Stimulated activated CD4-positive, alpha-beta T cell treated with anti-CD3 and anti-CD28 coated beads, Interleukin-1b, Interleukin-23, amount 100 ng/mL, for 1 hour (primary cell): ENCODE results near the gene KIR2DL4.
"Not testable (repeated sequence)": the region's sequence is repeated elsewhere in the genome, so short reads cannot be mapped to it uniquely, and the experiment has no call there.

Experiments used
- DNase-seq, 2 donors: peaks; one replicate each; pipeline ENCODE4 v3.0.0-alpha.2; 2020; ENCODE audit warnings: low read depth in 2 of 2

KIR2DL4 gene

GRCh38 chr19:54803410-54803809 lies at the start of gene KIR2DL4:
KIR2DL4 (plus strand) TSS chr19:54803610; CDS start chr19:54803652, 42 bp downstream.
- DNase-seq, result no peak

GRCh38 chr19:54756204-54757110 lies 47.0 kb upstream of the KIR2DL4 start:
- not testable (repeated sequence) for DNase-seq

- DNase-seq, result not testable (repeated sequence)
Measured at GRCh38 chr19:54758577-54758976, 44.8 kb upstream of the KIR2DL4 start.

- DNase-seq, result not testable (repeated sequence)
Measured at GRCh38 chr19:54764219-54764618, 39.2 kb upstream of the KIR2DL4 start.

GRCh38 chr19:54766464-54766863 lies 36.9 kb upstream of the KIR2DL4 start:
- DNase-seq, result not testable (repeated sequence)

GRCh38 chr19:54769646-54770045 lies 33.8 kb upstream of the KIR2DL4 start, which contains the start of gene KIR2DL1:
KIR2DL1 (plus strand) TSS chr19:54769793; CDS start chr19:54769851, 58 bp downstream.
- not testable (repeated sequence) for DNase-seq

- not testable (repeated sequence) for DNase-seq
Measured at GRCh38 chr19:54770511-54770910, 32.9 kb upstream of the KIR2DL4 start.

GRCh38 chr19:54771018-54771960 lies 32.1 kb upstream of the KIR2DL4 start:
- not testable (repeated sequence) for DNase-seq

- DNase-seq, result not testable (repeated sequence)
Measured at GRCh38 chr19:54772666-54773065, 30.7 kb upstream of the KIR2DL4 start.

GRCh38 chr19:54775095-54775815 lies 28.2 kb upstream of the KIR2DL4 start:
- not testable (repeated sequence) for DNase-seq

GRCh38 chr19:54775830-54776229 lies 27.6 kb upstream of the KIR2DL4 start:
- not testable (repeated sequence) for DNase-seq

- DNase-seq, result not testable (repeated sequence)
Measured at GRCh38 chr19:54777851-54778250, 25.6 kb upstream of the KIR2DL4 start.

GRCh38 chr19:54778896-54779295 lies 24.5 kb upstream of the KIR2DL4 start:
- not testable (repeated sequence) for DNase-seq

GRCh38 chr19:54782916-54783315 lies 20.5 kb upstream of the KIR2DL4 start:
- DNase-seq, result not testable (repeated sequence)

GRCh38 chr19:54786091-54786723 lies 17.2 kb upstream of the KIR2DL4 start:
- DNase-seq, result not testable (repeated sequence)

GRCh38 chr19:54788154-54788553 lies 15.3 kb upstream of the KIR2DL4 start:
- not testable (repeated sequence) for DNase-seq

GRCh38 chr19:54790711-54791110 lies 12.7 kb upstream of the KIR2DL4 start:
- no peak for DNase-seq

GRCh38 chr19:54791476-54791875 lies 11.9 kb upstream of the KIR2DL4 start:
- DNase-seq, result no peak

- no peak for DNase-seq
Measured at GRCh38 chr19:54792814-54793213, 10.6 kb upstream of the KIR2DL4 start.

GRCh38 chr19:54795758-54796157 lies 7.7 kb upstream of the KIR2DL4 start:
- no peak for DNase-seq

GRCh38 chr19:54804101-54804500 lies 691 bp downstream of the KIR2DL4 start:
- DNase-seq, result no peak
